ENCODE data around the gene NUDT8. TPM values are rescaled to one million over a fixed set of nuclear protein-coding genes. Genes with fewer than 3 reads are reported as not detected.

The NUDT8 gene
- total RNA-seq, 1 experiment from 2014 or later: 13.2 TPM

DNA sequence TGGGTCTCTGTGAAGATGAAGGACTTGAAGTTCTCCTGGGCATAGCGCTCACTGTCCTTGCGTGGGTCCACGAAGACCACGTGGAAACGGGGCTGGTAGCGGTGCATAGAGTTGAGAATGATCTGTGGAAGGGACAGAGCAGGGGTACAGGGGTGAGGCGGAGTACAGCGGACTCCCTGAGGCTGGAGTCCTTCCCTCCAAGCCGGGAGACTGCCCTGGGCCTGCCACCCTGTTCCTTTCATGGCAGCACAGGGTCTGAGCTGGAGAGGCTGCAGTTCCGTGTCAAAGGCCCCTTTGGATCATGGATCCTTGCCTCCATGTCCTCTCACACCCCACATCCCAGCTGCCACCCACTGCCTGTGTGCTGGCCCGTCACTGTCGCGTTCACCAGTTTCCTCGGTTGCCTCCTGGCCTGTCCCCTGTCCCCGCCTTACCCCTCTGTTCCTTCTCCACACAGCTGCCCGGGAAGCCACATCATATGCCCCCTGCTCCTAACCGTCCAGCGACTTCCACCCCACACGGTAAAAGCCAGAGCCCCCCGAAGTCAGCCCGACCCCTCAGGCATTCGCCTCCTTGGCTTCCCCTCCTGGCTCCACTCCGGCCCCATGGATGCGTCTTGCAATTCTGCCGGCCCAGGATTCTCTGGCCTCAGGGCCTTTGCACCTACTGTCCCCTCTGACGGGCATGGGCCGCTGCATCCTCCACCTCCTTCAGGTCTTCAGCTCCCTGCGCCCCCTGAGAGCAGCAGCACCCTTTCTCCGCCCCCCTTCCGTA lies 3.4 kb upstream of the NUDT8 start:
- TF ChIP-seq CTCF (IDR thresholded peaks at IDR 0.05): no peak
- H3K9me3 ChIP-seq (ENCODE audit: control insufficient read depth, insufficient read depth, low read depth, low read length): no peaks in the 10 kb centered on the region
- DNase-seq (ENCODE audit: low read depth, low spot score) (no peak), ATAC-seq (no peak)
- no peaks in the 10 kb centered on the region for H3K36me3 ChIP-seq (ENCODE audit: control insufficient read depth, insufficient read depth, low read length)
- POLR2A ChIA-PET: no interaction called here
- no peak overlapping the region for H3K27ac ChIP-seq (ENCODE audit: low read length)
- intact Hi-C loops (cut with micrococcal nuclease; ENCODE audit: unreplicated experiment): no loop called here
- in situ Hi-C loops (cut with HindIII; ENCODE audit: low pct_unique_long_range_greater_than_20kb, low sequenced_read_pairs): no loop called here
- H3K4me3 ChIP-seq (ENCODE audit: low read depth in 2 of 2, low read length in 2 of 2): no peak overlapping the region
- CTCF ChIA-PET: interaction anchor here (1.6 kb wide), 1 partner anchor 18 kb away, joined by 13 read pairs; no protein-coding TSS in a partner anchor
- no peaks in the 10 kb centered on the region for H3K27me3 ChIP-seq (ENCODE audit: control insufficient read depth, insufficient read depth, low read length)
- no TSS peak for BruUV-seq (replicated peaks)
- peaks cover 13% of the 10 kb centered on the region; the same call in 1 of the 2 replicates for H3K4me1 ChIP-seq (ENCODE audit: control insufficient read depth, insufficient read depth, low read length)

DNA sequence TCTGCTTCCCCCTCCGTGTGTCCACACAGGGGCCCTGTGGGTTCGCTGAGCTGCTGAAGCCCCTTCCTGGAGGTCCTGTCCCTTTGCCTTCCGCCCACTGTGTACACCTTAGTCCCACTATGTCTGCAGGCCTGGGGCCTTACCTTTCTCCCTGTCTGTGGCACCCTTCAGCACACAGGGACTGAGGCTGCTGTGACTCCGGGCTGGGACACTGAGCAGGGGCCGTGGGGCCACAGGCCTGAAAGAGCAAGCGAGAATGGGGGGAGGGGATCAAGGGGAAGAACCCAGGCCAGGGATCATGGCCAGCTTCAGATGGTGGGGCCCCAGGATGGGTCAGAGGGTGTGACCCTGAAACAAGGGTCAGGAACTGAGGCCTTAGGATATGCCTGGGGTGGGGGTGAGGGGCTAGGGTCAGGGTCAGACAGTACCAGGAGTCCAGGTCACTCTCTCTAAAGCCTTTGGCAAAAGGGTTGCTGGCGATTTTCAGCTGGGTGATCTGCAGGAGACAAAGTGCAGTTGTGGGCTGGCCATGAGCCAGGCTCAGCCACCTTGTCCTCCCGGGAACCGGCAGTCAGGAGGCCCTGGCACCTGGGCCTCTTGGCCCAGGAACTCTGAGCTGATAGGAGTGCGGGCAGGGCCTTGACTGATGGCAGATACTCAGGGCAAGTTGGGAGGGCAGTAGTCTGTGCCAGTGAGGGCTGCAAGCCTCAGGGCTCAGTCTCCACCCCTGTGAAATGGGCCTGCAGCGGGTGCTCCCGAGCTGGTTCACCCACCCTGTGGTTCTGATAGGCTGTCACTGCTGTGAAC lies 2.6 kb upstream of the NUDT8 start:
- ChIA-PET POLR2A (no interaction called here), CTCF (interaction anchor here (1.6 kb wide), 1 partner anchor 19 kb away, joined by 13 read pairs; no protein-coding TSS in a partner anchor)
- no peaks in the 10 kb centered on the region for H3K27me3 ChIP-seq (ENCODE audit: control insufficient read depth, insufficient read depth, low read length)
- in situ Hi-C loops (cut with HindIII; ENCODE audit: low pct_unique_long_range_greater_than_20kb, low sequenced_read_pairs): no loop called here
- H3K4me1 ChIP-seq (ENCODE audit: control insufficient read depth, insufficient read depth, low read length): peaks cover 13% of the 10 kb centered on the region; the same call in 1 of the 2 replicates
- H3K4me3 ChIP-seq (ENCODE audit: low read depth in 2 of 2, low read length in 2 of 2): no peak overlapping the region
- BruUV-seq (replicated peaks): no TSS peak
- intact Hi-C loops (cut with micrococcal nuclease; ENCODE audit: unreplicated experiment): no loop called here
- TF ChIP-seq REST (IDR thresholded peaks at IDR 0.05; ENCODE audit: insufficient read depth in 1 of 2, low read depth in 2 of 2, low read length in 1 of 2): no peak
- no peak for TF ChIP-seq POLR2AphosphoS5 (IDR thresholded peaks at IDR 0.05; ENCODE audit: low read depth, low read length)
- no peak for TF ChIP-seq CTCF (IDR thresholded peaks at IDR 0.05)
- no peak for TF ChIP-seq SIN3A (IDR thresholded peaks at IDR 0.05; ENCODE audit: borderline replicate concordance, insufficient read depth, low read depth, low read length)
- TF ChIP-seq TCF7L2 (IDR thresholded peaks at IDR 0.05; ENCODE audit: low read depth, low read length): no peak
- no peak overlapping the region for H3K27ac ChIP-seq (ENCODE audit: low read length)
- DNase-seq (ENCODE audit: low read depth, low spot score) (no peak), ATAC-seq (no peak)
- H3K36me3 ChIP-seq (ENCODE audit: control insufficient read depth, insufficient read depth, low read length): no peaks in the 10 kb centered on the region
- no peaks in the 10 kb centered on the region for H3K9me3 ChIP-seq (ENCODE audit: control insufficient read depth, insufficient read depth, low read depth, low read length)
